BLaER1 (cell line): ENCODE measurements around the gene VPS26A.
"Not testable (repeated sequence)": the region's sequence is repeated elsewhere in the genome, so short reads cannot be mapped to it uniquely, and the experiment has no call there.

Experiments
- H3K27ac ChIP-seq: shearing (Covaris generic); formaldehyde crosslinking; 2 replicates; pipeline ENCODE4 v1.8.1; 2022
- H3K27me3 ChIP-seq: shearing (Covaris generic); formaldehyde crosslinking; 2 replicates; pipeline ENCODE4 v1.8.1; 2022
- H3K36me3 ChIP-seq: shearing (Covaris generic); formaldehyde crosslinking; 2 replicates; pipeline ENCODE4 v1.8.1; 2022
- H3K4me1 ChIP-seq: shearing (Covaris generic); formaldehyde crosslinking; 2 replicates; pipeline ENCODE4 v1.8.1; 2022
- H3K4me2 ChIP-seq: shearing (Covaris generic); formaldehyde crosslinking; 2 replicates; pipeline ENCODE4 v1.8.1; 2022
- H3K4me3 ChIP-seq: shearing (Covaris generic); formaldehyde crosslinking; 2 replicates; pipeline ENCODE4 v1.8.1; 2022
- H3K9ac ChIP-seq: shearing (Covaris generic); formaldehyde crosslinking; 2 replicates; pipeline ENCODE4 v1.8.1; 2022
- H3K9me3 ChIP-seq: shearing (Covaris generic); formaldehyde crosslinking; 2 replicates; pipeline ENCODE4 v1.8.1; 2022
- H4K20me1 ChIP-seq: shearing (Covaris generic); formaldehyde crosslinking; 2 replicates; pipeline ENCODE4 v1.8.1; 2022
- Cebpa-rat ChIP-seq: shearing (Covaris generic); IDR thresholded peaks from 2 replicates; pipeline ENCODE4 v1.8.1; 2022

VPS26A gene

GRCh38 chr10:69139961-69140360 lies 16.0 kb downstream of the VPS26A start:
- Histone ChIP-seq H3K4me1 (no peaks in the 10 kb centered on the region), H3K9ac (no peak overlapping the region), H3K27ac (no peak overlapping the region), H3K4me2 (no peak overlapping the region), H4K20me1 (peaks cover 78% of the 10 kb centered on the region), H3K4me3 (no peak overlapping the region), H3K27me3 (no peaks in the 10 kb centered on the region), H3K9me3 (no peaks in the 10 kb centered on the region), H3K36me3 (peaks cover 25% of the 10 kb centered on the region)
- TF ChIP-seq Cebpa-rat: no peak

GRCh38 chr10:69141304-69141703 lies 17.3 kb downstream of the VPS26A start:
- Histone ChIP-seq H3K4me3 (no peak overlapping the region), H3K9me3 (no peaks in the 10 kb centered on the region), H3K27ac (no peak overlapping the region), H3K27me3 (no peaks in the 10 kb centered on the region), H4K20me1 (peaks cover 77% of the 10 kb centered on the region), H3K36me3 (peaks cover 14% of the 10 kb centered on the region), H3K9ac (no peak overlapping the region), H3K4me2 (no peak overlapping the region), H3K4me1 (peaks cover 2% of the 10 kb centered on the region)
- TF ChIP-seq Cebpa-rat: no peak

- not testable (repeated sequence) for H3K9ac ChIP-seq, H3K27me3 ChIP-seq, H3K4me2 ChIP-seq, H3K9me3 ChIP-seq, H3K4me3 ChIP-seq, H3K27ac ChIP-seq, H3K36me3 ChIP-seq, H3K4me1 ChIP-seq
- H4K20me1 ChIP-seq: peaks cover 83% of the 10 kb centered on the region
These were observed 18.1 kb downstream of the VPS26A start for GRCh38 chr10:69142074-69142473.

GRCh38 chr10:69142983-69143382 lies 19.0 kb downstream of the VPS26A start:
- H3K4me1 ChIP-seq: peaks cover 10% of the 10 kb centered on the region
- no peak overlapping the region for H3K4me2 ChIP-seq
- H3K9ac ChIP-seq: no peak overlapping the region
- no peaks in the 10 kb centered on the region for H3K9me3 ChIP-seq
- H3K27ac ChIP-seq: no peak overlapping the region
- no peaks in the 10 kb centered on the region for H3K36me3 ChIP-seq
- H3K27me3 ChIP-seq: no peaks in the 10 kb centered on the region
- no peak overlapping the region for H3K4me3 ChIP-seq
- no peak for TF ChIP-seq Cebpa-rat
- H4K20me1 ChIP-seq: peaks cover 83% of the 10 kb centered on the region

GRCh38 chr10:69145329-69145728 lies 21.4 kb downstream of the VPS26A start:
- Histone ChIP-seq H3K9ac (no peak overlapping the region), H3K36me3 (no peaks in the 10 kb centered on the region), H3K4me3 (no peak overlapping the region), H4K20me1 (peaks cover 76% of the 10 kb centered on the region), H3K4me2 (no peak overlapping the region), H3K27ac (no peak overlapping the region), H3K27me3 (no peaks in the 10 kb centered on the region), H3K9me3 (no peaks in the 10 kb centered on the region), H3K4me1 (peaks cover 22% of the 10 kb centered on the region)
- TF ChIP-seq Cebpa-rat: no peak

GRCh38 chr10:69145864-69146263 lies 21.9 kb downstream of the VPS26A start:
- no peak overlapping the region for H3K4me3 ChIP-seq
- no peaks in the 10 kb centered on the region for H3K9me3 ChIP-seq
- no peak for TF ChIP-seq Cebpa-rat
- H3K36me3 ChIP-seq: no peaks in the 10 kb centered on the region
- peaks cover 22% of the 10 kb centered on the region for H3K4me1 ChIP-seq
- no peak overlapping the region for H3K9ac ChIP-seq
- H4K20me1 ChIP-seq: peaks cover 76% of the 10 kb centered on the region
- H3K4me2 ChIP-seq: no peak overlapping the region
- no peaks in the 10 kb centered on the region for H3K27me3 ChIP-seq
- H3K27ac ChIP-seq: no peak overlapping the region

GRCh38 chr10:69146759-69147158 lies 22.8 kb downstream of the VPS26A start:
- no peak overlapping the region for H3K27ac ChIP-seq
- H3K36me3 ChIP-seq: no peaks in the 10 kb centered on the region

GRCh38 chr10:69151984-69152383 lies 28.0 kb downstream of the VPS26A start:
- H4K20me1 ChIP-seq: peaks cover 83% of the 10 kb centered on the region
- H3K4me3 ChIP-seq: no peak overlapping the region
- no peak overlapping the region for H3K27ac ChIP-seq
- H3K4me1 ChIP-seq: peaks cover 14% of the 10 kb centered on the region
- no peaks in the 10 kb centered on the region for H3K27me3 ChIP-seq
- no peak overlapping the region for H3K9ac ChIP-seq
- no peaks in the 10 kb centered on the region for H3K9me3 ChIP-seq
- no peak for TF ChIP-seq Cebpa-rat
- no peak overlapping the region for H3K4me2 ChIP-seq
- peaks cover 9% of the 10 kb centered on the region for H3K36me3 ChIP-seq

More at GRCh38 chr10:69146759-69147158, 22.8 kb downstream of the VPS26A start:
- Histone ChIP-seq H3K4me2 (peak overlapping the region; percentile 26; the same call in 1 of the 2 replicates), H3K27me3 (no peaks in the 10 kb centered on the region), H3K4me3 (no peak overlapping the region), H4K20me1 (peaks cover 78% of the 10 kb centered on the region), H3K9ac (no peak overlapping the region), H3K9me3 (no peaks in the 10 kb centered on the region), H3K4me1 (peaks cover 22% of the 10 kb centered on the region)
- TF ChIP-seq Cebpa-rat: no peak

GRCh38 chr10:69153227-69153626 lies 29.2 kb downstream of the VPS26A start:
- H3K36me3 ChIP-seq: peaks cover 20% of the 10 kb centered on the region
- TF ChIP-seq Cebpa-rat: no peak
- H3K4me1 ChIP-seq: peaks cover 12% of the 10 kb centered on the region
- H3K27me3 ChIP-seq: no peaks in the 10 kb centered on the region
- H3K4me2 ChIP-seq: no peak overlapping the region
- peaks cover 76% of the 10 kb centered on the region for H4K20me1 ChIP-seq
- H3K9ac ChIP-seq: no peak overlapping the region
- no peaks in the 10 kb centered on the region for H3K9me3 ChIP-seq
- no peak overlapping the region for H3K27ac ChIP-seq
- H3K4me3 ChIP-seq: no peak overlapping the region

GRCh38 chr10:69160809-69161241 lies 36.8 kb downstream of the VPS26A start:
- peaks cover 17% of the 10 kb centered on the region; the same call in 1 of the 2 replicates for H4K20me1 ChIP-seq
- H3K9ac ChIP-seq: no peak overlapping the region
- H3K4me3 ChIP-seq: no peak overlapping the region
- no peaks in the 10 kb centered on the region for H3K4me1 ChIP-seq
- no peak overlapping the region for H3K27ac ChIP-seq
- no peak for TF ChIP-seq Cebpa-rat
- H3K9me3 ChIP-seq: no peaks in the 10 kb centered on the region
- no peak overlapping the region for H3K4me2 ChIP-seq
- H3K27me3 ChIP-seq: no peaks in the 10 kb centered on the region
- H3K36me3 ChIP-seq: peaks cover 79% of the 10 kb centered on the region

GRCh38 chr10:69168493-69168892 lies 44.5 kb downstream of the VPS26A start:
- no peaks in the 10 kb centered on the region for H3K27me3 ChIP-seq
- no peak overlapping the region for H3K4me2 ChIP-seq
- H3K27ac ChIP-seq: no peak overlapping the region
- H4K20me1 ChIP-seq: no peaks in the 10 kb centered on the region
- H3K9me3 ChIP-seq: no peaks in the 10 kb centered on the region
- no peak overlapping the region for H3K9ac ChIP-seq
- H3K4me1 ChIP-seq: no peaks in the 10 kb centered on the region
- H3K36me3 ChIP-seq: peaks cover 85% of the 10 kb centered on the region
- no peak overlapping the region for H3K4me3 ChIP-seq
- no peak for TF ChIP-seq Cebpa-rat
